Activated T-cell treated with anti-CD3 and anti-CD28 coated beads for 48 hours (primary cell): ENCODE results near the gene BFSP1.

Experiments
- DNase-seq: peaks from one replicate; pipeline ENCODE4 v3.0.0-alpha.2; 2020; ENCODE audit warnings: low read depth

Gene BFSP1

GRCh38 chr20:17465236-17465635 lies 65.9 kb downstream of the BFSP1 start:
- no peak for DNase-seq

- DNase-seq, result no peak
Observed at GRCh38 chr20:17463711-17464110, 67.5 kb downstream of the BFSP1 start.

- DNase-seq, result no peak
Observed at GRCh38 chr20:17461941-17462340, 69.2 kb downstream of the BFSP1 start.

GRCh38 chr20:17460119-17460518 lies 71.1 kb downstream of the BFSP1 start:
- DNase-seq, result no peak

GRCh38 chr20:17457588-17458190 lies 73.5 kb downstream of the BFSP1 start:
- DNase-seq, result no peak

- no peak for DNase-seq
Observed at GRCh38 chr20:17457079-17457478, 74.1 kb downstream of the BFSP1 start.

GRCh38 chr20:17456279-17456678 lies 74.9 kb downstream of the BFSP1 start:
- no peak for DNase-seq

GRCh38 chr20:17453592-17453991 lies 77.6 kb downstream of the BFSP1 start:
- no peak for DNase-seq

GRCh38 chr20:17452441-17452840 lies 78.7 kb downstream of the BFSP1 start:
- no peak for DNase-seq

- no peak for DNase-seq
Observed at GRCh38 chr20:17449031-17449430, 82.1 kb downstream of the BFSP1 start.

GRCh38 chr20:17448071-17448470 lies 83.1 kb downstream of the BFSP1 start:
- no peak for DNase-seq

GRCh38 chr20:17446171-17446570 lies 85.0 kb downstream of the BFSP1 start:
- DNase-seq, result no peak

- no peak for DNase-seq
Observed at GRCh38 chr20:17445543-17445942, 85.6 kb downstream of the BFSP1 start.

- DNase-seq, result no peak
Observed at GRCh38 chr20:17444091-17444490, 87.1 kb downstream of the BFSP1 start.
